Measurements from ENCODE around the gene UNC5C. TPM values are rescaled to one million over a fixed set of nuclear protein-coding genes. Genes with fewer than 3 reads are reported as not detected.

Gene UNC5C
- total and polyA plus RNA-seq, 10 of the 15 experiments (the other 5 are each of a cell fraction or from before 2014, with no cell fraction given) = 0.02 to 2.0 (median 0.15) TPM; not detected in 1

DNA sequence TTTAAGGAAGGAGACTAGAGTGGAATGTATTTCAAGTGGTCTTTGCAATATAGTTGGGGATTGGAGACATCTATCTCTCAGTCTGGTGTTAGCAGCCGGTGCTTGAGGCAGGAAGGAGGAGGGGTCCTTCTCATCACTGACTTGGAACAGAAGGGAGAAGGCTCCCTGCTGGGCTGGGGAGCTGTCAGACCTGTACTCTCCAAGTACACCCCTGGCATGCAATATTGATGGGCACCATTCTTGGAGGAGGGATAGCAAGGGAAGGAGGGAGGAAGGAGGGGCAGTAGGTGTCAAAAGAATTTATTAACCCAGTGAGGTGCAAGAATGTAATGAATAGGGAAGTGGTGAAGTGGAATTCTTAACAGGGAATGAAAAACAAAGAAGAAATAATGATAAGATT lies 338.8 kb downstream of the UNC5C start:
- SMC1A ChIA-PET (ENCODE audit: uncharacterized antibody, unreplicated experiment) = no interaction called here
- POLR2A ChIA-PET = no interaction called here

More for the DNA sequence above, 338.8 kb downstream of the UNC5C start:
- BruUV-seq (replicated peaks) = no TSS peak
- TF ChIP-seq HDGF (IDR thresholded peaks at IDR 0.05) = no peak
- TF ChIP-seq SKIL (IDR thresholded peaks at IDR 0.05; ENCODE audit: low read depth, poor library complexity, severe bottlenecking) = no peak
- TF ChIP-seq IRF5 (IDR thresholded peaks at IDR 0.05; ENCODE audit: borderline replicate concordance) = no peak
- no peak for TF ChIP-seq CHD1 (IDR thresholded peaks at IDR 0.05; ENCODE audit: low read depth, low read length)
- TF ChIP-seq NFIC (IDR thresholded peaks at IDR 0.05; ENCODE audit: low read depth, low read length) = no peak
- TF ChIP-seq TARDBP (IDR thresholded peaks at IDR 0.05; ENCODE audit: borderline replicate concordance) = no peak
- TF ChIP-seq NFYB (IDR thresholded peaks at IDR 0.05; ENCODE audit: insufficient read depth, low read depth, low read length) = no peak
- no peak for TF ChIP-seq STAT1 (conservative IDR thresholded peaks at IDR 0.05)
- TF ChIP-seq TCF12 (IDR thresholded peaks at IDR 0.05; ENCODE audit: low read depth, low read length) = no peak
- no peak for TF ChIP-seq KAT2A (conservative IDR thresholded peaks at IDR 0.05; ENCODE audit: control insufficient read depth, low read depth, low read length)
- TF ChIP-seq JUND (IDR thresholded peaks at IDR 0.05; ENCODE audit: low read depth, low read length) = no peak
- TF ChIP-seq CBX3 (IDR thresholded peaks at IDR 0.05; ENCODE audit: borderline replicate concordance, low read depth) = no peak
- TF ChIP-seq SMAD5 (IDR thresholded peaks at IDR 0.05; ENCODE audit: low read depth) = no peak
- ATAC-seq (no peak), DNase-seq (ENCODE audit: low read depth, low spot score) (no peak), FAIRE-seq (no peak)
- WGBS (ENCODE audit: insufficient coverage, insufficient replicate concordance, low lambda C conversion rate, missing lambda C conversion rate) = 0% methylated on average over 1 of the region's 1 CpG
- Histone ChIP-seq H3K27me3 (replicated peaks in 1 of 2; ENCODE audit: control insufficient read depth in 2 of 2, insufficient read depth in 2 of 2, low read length in 1 of 2) (no peaks in the 10 kb centered on the region), H3K4me2 (ENCODE audit: control insufficient read depth, insufficient read depth) (no peak overlapping the region), H3K36me3 (ENCODE audit: control insufficient read depth in 2 of 2, insufficient read depth in 2 of 2, low read length in 1 of 2) (no peaks in the 10 kb centered on the region), H3K9me3 (replicated peaks; ENCODE audit: control insufficient read depth, insufficient read depth, low read length) (no peaks in the 10 kb centered on the region), H3K27ac (ENCODE audit: control insufficient read depth, insufficient read depth) (no peak overlapping the region), H3K79me2 (ENCODE audit: control insufficient read depth, insufficient read depth, low read length) (no peaks in the 10 kb centered on the region), H3K9ac (ENCODE audit: control insufficient read depth, insufficient read depth, low read length) (no peak overlapping the region), H4K20me1 (ENCODE audit: control insufficient read depth, insufficient read depth) (no peaks in the 10 kb centered on the region), H2AFZ (ENCODE audit: control insufficient read depth, low read depth, low read length) (no peak overlapping the region), H3K4me3 (no peak overlapping the region), H3K4me1 (ENCODE audit: control insufficient read depth, insufficient read depth, low read length) (no peaks in the 10 kb centered on the region)
- RAD21 ChIA-PET (ENCODE audit: unreplicated experiment) = no interaction called here
- CTCF ChIA-PET = no interaction called here
- in situ Hi-C loops (cut with MboI) (no loop called here), intact Hi-C loops (cut with micrococcal nuclease; ENCODE audit: unreplicated experiment) (no loop called here)

Measured in GM12878 (cell line).